NB4 (cell line): ENCODE data around the gene VRK3.
A peak's percentile ranks its signal among the peaks of the same experiment; 100 is the strongest.

ENCODE experiments used
- DNase-seq: peaks from one replicate; pipeline ENCODE4 v3.0.0; 2010; ENCODE audit warnings: low read depth
- H3K4me3 ChIP-seq: one replicate; pipeline ENCODE4 v1.5.1; 2011; ENCODE audit warnings: mild to moderate bottlenecking, low read depth, low read length, moderate library complexity
- MAX ChIP-seq: IDR thresholded peaks from 2 replicates; pipeline ENCODE4 v1.6.1; 2011; ENCODE audit warnings: low read depth, low read length
- MYC ChIP-seq: IDR thresholded peaks from 2 replicates; pipeline ENCODE4 v1.6.1; 2011; ENCODE audit warnings: low read depth, low read length
- POLR2A ChIP-seq: IDR thresholded peaks from 2 replicates; pipeline ENCODE4 v1.6.1; 2011; ENCODE audit warnings: mild to moderate bottlenecking; ENCODE audit not compliant: insufficient read length; ENCODE audit errors: extremely low read depth
- TF ChIP-seq, protein P1 (sequence below): IDR thresholded peaks from one replicate; pipeline ENCODE4 v1.5.1; 2012; ENCODE audit warnings: low read depth, low read length

VRK3 gene

DNA sequence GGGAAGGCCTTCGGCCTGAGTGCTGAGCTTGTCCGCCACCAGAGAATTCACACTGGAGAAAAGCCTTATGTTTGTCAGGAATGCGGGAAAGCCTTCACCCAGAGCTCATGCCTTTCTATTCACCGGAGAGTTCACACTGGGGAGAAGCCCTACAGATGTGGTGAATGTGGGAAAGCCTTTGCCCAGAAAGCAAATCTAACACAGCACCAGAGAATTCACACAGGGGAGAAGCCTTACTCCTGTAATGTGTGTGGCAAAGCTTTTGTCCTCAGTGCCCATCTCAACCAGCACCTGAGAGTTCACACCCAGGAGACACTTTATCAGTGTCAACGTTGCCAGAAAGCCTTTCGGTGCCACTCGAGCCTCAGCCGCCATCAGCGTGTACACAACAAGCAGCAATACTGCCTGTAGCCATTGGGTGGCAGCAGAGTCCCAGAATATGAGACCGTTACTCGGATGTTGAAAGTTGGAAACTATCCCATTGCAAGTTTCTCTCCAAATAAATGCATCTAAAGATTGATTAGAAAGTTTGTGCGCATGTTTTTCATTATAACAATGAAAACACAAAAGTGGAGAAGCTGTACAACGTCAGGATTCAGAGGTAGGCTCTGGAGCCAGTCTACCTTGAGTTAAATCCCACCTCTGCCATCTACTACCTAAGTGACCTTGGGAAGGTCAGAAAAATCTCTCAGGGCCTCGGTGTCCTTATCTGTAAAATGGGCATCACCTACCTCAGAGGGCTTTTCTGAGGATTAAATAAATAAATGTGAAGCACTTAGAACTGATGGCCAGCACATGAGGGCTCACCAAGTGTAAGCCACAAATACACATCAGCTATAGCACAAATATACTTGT is 21.7 kb upstream of the VRK3 start:
- DNase-seq, result peak; percentile 63
- TF ChIP-seq, protein P1, sequence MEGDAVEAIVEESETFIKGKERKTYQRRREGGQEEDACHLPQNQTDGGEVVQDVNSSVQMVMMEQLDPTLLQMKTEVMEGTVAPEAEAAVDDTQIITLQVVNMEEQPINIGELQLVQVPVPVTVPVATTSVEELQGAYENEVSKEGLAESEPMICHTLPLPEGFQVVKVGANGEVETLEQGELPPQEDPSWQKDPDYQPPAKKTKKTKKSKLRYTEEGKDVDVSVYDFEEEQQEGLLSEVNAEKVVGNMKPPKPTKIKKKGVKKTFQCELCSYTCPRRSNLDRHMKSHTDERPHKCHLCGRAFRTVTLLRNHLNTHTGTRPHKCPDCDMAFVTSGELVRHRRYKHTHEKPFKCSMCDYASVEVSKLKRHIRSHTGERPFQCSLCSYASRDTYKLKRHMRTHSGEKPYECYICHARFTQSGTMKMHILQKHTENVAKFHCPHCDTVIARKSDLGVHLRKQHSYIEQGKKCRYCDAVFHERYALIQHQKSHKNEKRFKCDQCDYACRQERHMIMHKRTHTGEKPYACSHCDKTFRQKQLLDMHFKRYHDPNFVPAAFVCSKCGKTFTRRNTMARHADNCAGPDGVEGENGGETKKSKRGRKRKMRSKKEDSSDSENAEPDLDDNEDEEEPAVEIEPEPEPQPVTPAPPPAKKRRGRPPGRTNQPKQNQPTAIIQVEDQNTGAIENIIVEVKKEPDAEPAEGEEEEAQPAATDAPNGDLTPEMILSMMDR, result peak; percentile 76
- TF ChIP-seq MYC (no peak), MAX (no peak), POLR2A (no peak)
- H3K4me3 ChIP-seq, result no peak overlapping the region

GRCh38 chr19:50044922-50045321 is 19.8 kb upstream of the VRK3 start:
- DNase-seq, result no peak
- no peak overlapping the region for H3K4me3 ChIP-seq
- TF ChIP-seq MYC (no peak), MAX (no peak), POLR2A (no peak)
- TF ChIP-seq, protein P1, result no peak

DNA sequence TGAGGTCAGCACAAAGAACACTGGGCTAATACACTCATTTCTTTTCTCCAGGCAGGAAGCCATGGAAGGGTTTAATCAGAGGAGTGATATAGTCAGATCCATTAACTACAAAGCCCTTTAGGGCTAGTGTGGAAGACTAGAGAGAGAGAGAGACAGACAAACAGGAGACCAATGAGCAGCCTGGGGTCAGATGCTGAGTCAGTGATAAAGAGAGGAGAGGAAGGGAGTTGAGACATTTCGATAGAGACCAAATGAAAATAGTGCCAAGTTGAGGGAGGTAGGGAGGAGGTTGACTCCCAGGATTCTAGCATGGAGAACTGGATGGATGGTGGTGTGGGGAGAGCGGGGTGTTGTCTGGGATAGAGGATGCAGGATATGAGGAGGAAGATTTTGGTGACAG is 18.8 kb upstream of the VRK3 start:
- TF ChIP-seq MYC, result no peak
- no peak for DNase-seq
- no peak overlapping the region for H3K4me3 ChIP-seq

- TF ChIP-seq MAX (no peak), POLR2A (no peak), MYC (no peak)
- TF ChIP-seq, protein P1, result no peak
- DNase-seq, result no peak
Observed at GRCh38 chr19:50042363-50043024, 17.3 kb upstream of the VRK3 start.

GRCh38 chr19:50040967-50041366 is 15.8 kb upstream of the VRK3 start:
- DNase-seq, result no peak
- TF ChIP-seq POLR2A, result no peak
- TF ChIP-seq MYC, result no peak
- no peak overlapping the region for H3K4me3 ChIP-seq

More at GRCh38 chr19:50042363-50043024, 17.3 kb upstream of the VRK3 start:
- H3K4me3 ChIP-seq, result no peak overlapping the region

GRCh38 chr19:50039968-50040367 is 14.8 kb upstream of the VRK3 start:
- TF ChIP-seq MAX, result no peak
- no peak for TF ChIP-seq POLR2A
- no peak for TF ChIP-seq MYC
- TF ChIP-seq, protein P1, result no peak
- DNase-seq, result no peak
- no peak overlapping the region for H3K4me3 ChIP-seq
